ENCODE measurements around the gene RBBP8NL. TPM values are rescaled to one million over a fixed set of nuclear protein-coding genes. Genes with fewer than 3 reads are reported as not detected.
A peak's percentile ranks its signal among the peaks of the same experiment; 100 is the strongest.

The RBBP8NL gene
- total RNA-seq, 1 experiment from 2014 or later: not detected

DNA sequence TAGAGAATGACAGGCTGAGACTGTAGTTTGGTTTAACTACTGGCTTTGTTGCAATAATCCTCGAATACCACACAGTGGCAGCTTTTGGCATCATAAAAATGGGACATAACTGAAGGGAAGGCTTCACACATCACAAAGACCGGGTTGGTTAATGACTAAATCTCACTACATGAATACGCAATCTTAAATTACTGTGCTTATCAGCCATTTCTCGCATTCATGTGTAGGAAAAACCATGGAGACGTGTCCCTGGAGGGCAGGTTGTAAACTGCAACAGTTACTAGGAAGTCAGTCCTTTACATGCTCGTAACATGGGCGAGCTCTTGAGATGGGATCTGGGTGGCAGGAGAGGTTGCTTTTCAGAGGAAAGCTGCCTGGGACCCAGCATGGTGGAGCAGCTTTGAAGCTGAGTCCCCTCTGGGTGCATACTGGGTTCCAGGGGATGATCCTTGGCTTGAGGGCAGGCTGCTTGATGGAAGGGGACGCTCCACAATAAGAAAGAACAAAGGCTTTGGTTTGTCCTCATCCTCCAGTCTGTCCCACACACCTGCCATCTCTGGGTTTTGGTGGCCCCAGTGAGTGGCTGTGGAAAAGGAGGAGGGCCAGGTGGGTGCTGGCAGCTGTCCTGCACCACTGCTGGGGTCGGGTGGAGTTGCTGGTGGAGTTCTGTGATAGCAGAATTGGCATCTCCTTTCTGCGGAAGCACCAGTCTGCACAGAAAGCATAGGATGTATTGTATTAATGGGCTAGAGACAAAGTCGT, 38.3 kb downstream of the RBBP8NL start:
- Histone ChIP-seq H3K4me3 (ENCODE audit: low read depth in 2 of 2, low read length in 2 of 2) (0 out of 4 replicates have a peak overlapping the region, but pooled peaks of 1 of the 2 experiments have one; percentile 90), H3K36me3 (ENCODE audit: control insufficient read depth, insufficient read depth, low read length) (peaks cover 14% of the 10 kb centered on the region), H3K9me3 (ENCODE audit: control insufficient read depth, insufficient read depth, low read depth, low read length) (no peaks in the 10 kb centered on the region), H3K4me1 (ENCODE audit: control insufficient read depth, insufficient read depth, low read length) (peaks cover 30% of the 10 kb centered on the region), H3K27ac (ENCODE audit: low read length) (peak overlapping the region; percentile 94; the same call in 1 of the 2 replicates), H3K27me3 (ENCODE audit: control insufficient read depth, insufficient read depth, low read length) (no peaks in the 10 kb centered on the region)
- intact Hi-C loops (cut with micrococcal nuclease; ENCODE audit: unreplicated experiment): no loop called here
- TF ChIP-seq SIN3A (IDR thresholded peaks at IDR 0.05; ENCODE audit: borderline replicate concordance, insufficient read depth, low read depth, low read length) (no peak), TCF7L2 (IDR thresholded peaks at IDR 0.05; ENCODE audit: low read depth, low read length) (no peak), POLR2AphosphoS5 (IDR thresholded peaks at IDR 0.05; ENCODE audit: low read depth, low read length) (no peak)
- TF ChIP-seq, protein P1, sequence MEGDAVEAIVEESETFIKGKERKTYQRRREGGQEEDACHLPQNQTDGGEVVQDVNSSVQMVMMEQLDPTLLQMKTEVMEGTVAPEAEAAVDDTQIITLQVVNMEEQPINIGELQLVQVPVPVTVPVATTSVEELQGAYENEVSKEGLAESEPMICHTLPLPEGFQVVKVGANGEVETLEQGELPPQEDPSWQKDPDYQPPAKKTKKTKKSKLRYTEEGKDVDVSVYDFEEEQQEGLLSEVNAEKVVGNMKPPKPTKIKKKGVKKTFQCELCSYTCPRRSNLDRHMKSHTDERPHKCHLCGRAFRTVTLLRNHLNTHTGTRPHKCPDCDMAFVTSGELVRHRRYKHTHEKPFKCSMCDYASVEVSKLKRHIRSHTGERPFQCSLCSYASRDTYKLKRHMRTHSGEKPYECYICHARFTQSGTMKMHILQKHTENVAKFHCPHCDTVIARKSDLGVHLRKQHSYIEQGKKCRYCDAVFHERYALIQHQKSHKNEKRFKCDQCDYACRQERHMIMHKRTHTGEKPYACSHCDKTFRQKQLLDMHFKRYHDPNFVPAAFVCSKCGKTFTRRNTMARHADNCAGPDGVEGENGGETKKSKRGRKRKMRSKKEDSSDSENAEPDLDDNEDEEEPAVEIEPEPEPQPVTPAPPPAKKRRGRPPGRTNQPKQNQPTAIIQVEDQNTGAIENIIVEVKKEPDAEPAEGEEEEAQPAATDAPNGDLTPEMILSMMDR (IDR thresholded peaks at IDR 0.05): no peak
- TF ChIP-seq, protein P2, sequence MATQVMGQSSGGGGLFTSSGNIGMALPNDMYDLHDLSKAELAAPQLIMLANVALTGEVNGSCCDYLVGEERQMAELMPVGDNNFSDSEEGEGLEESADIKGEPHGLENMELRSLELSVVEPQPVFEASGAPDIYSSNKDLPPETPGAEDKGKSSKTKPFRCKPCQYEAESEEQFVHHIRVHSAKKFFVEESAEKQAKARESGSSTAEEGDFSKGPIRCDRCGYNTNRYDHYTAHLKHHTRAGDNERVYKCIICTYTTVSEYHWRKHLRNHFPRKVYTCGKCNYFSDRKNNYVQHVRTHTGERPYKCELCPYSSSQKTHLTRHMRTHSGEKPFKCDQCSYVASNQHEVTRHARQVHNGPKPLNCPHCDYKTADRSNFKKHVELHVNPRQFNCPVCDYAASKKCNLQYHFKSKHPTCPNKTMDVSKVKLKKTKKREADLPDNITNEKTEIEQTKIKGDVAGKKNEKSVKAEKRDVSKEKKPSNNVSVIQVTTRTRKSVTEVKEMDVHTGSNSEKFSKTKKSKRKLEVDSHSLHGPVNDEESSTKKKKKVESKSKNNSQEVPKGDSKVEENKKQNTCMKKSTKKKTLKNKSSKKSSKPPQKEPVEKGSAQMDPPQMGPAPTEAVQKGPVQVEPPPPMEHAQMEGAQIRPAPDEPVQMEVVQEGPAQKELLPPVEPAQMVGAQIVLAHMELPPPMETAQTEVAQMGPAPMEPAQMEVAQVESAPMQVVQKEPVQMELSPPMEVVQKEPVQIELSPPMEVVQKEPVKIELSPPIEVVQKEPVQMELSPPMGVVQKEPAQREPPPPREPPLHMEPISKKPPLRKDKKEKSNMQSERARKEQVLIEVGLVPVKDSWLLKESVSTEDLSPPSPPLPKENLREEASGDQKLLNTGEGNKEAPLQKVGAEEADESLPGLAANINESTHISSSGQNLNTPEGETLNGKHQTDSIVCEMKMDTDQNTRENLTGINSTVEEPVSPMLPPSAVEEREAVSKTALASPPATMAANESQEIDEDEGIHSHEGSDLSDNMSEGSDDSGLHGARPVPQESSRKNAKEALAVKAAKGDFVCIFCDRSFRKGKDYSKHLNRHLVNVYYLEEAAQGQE (IDR thresholded peaks at IDR 0.05; ENCODE audit: insufficient read depth in 1 of 2, low read depth in 2 of 2, low read length in 1 of 2): no peak
- CTCF ChIA-PET: interaction anchor here (0.6 kb wide), 1 partner anchor 111 kb away, joined by 6 read pairs; no protein-coding TSS in a partner anchor
- DNase-seq (ENCODE audit: low read depth, low spot score) (no peak), ATAC-seq (no peak)
- POLR2A ChIA-PET: no interaction called here
- BruUV-seq (replicated peaks): no TSS peak
- in situ Hi-C loops (cut with HindIII; ENCODE audit: low pct_unique_long_range_greater_than_20kb, low sequenced_read_pairs): no loop called here

- CTCF ChIA-PET: interaction anchor here (0.6 kb wide), 1 partner anchor 112 kb away, joined by 6 read pairs; no protein-coding TSS in a partner anchor
- H3K4me1 ChIP-seq (ENCODE audit: control insufficient read depth, insufficient read depth, low read length): peaks cover 30% of the 10 kb centered on the region
- peaks cover 14% of the 10 kb centered on the region for H3K36me3 ChIP-seq (ENCODE audit: control insufficient read depth, insufficient read depth, low read length)
- H3K27ac ChIP-seq (ENCODE audit: low read length): peak overlapping the region; percentile 94
- no peak for ATAC-seq
- POLR2A ChIA-PET: no interaction called here
- intact Hi-C loops (cut with micrococcal nuclease; ENCODE audit: unreplicated experiment): no loop called here
- no TSS peak for BruUV-seq (replicated peaks)
- no peak for TF ChIP-seq TCF7L2 (IDR thresholded peaks at IDR 0.05; ENCODE audit: low read depth, low read length)
- TF ChIP-seq, protein P2 (IDR thresholded peaks at IDR 0.05; ENCODE audit: insufficient read depth in 1 of 2, low read depth in 2 of 2, low read length in 1 of 2): no peak
- no peak for TF ChIP-seq SIN3A (IDR thresholded peaks at IDR 0.05; ENCODE audit: borderline replicate concordance, insufficient read depth, low read depth, low read length)
- no peak for TF ChIP-seq POLR2AphosphoS5 (IDR thresholded peaks at IDR 0.05; ENCODE audit: low read depth, low read length)
- TF ChIP-seq, protein P1 (IDR thresholded peaks at IDR 0.05): no peak
- no peak for DNase-seq (ENCODE audit: low read depth, low spot score)
- in situ Hi-C loops (cut with HindIII; ENCODE audit: low pct_unique_long_range_greater_than_20kb, low sequenced_read_pairs): no loop called here
- H3K27me3 ChIP-seq (ENCODE audit: control insufficient read depth, insufficient read depth, low read length): no peaks in the 10 kb centered on the region
- no peaks in the 10 kb centered on the region for H3K9me3 ChIP-seq (ENCODE audit: control insufficient read depth, insufficient read depth, low read depth, low read length)
- peak overlapping the region; percentile 90 to 97 for H3K4me3 ChIP-seq (ENCODE audit: low read depth in 2 of 2, low read length in 2 of 2)
Observed at GRCh38 chr20:62387933-62388635, 39.3 kb downstream of the RBBP8NL start.
